Measurements from ENCODE around the gene GOLGA8B.

- TF ChIP-seq EZH2 (IDR thresholded peaks at IDR 0.05; ENCODE audit: insufficient read depth, poor library complexity, severe bottlenecking) = no peak
- no peak for TF ChIP-seq EZH2phosphoT487 (IDR thresholded peaks at IDR 0.05; ENCODE audit: insufficient read depth, low read depth)
Observed at GRCh38 chr15:34613301-34613700, 29.9 kb upstream of the GOLGA8B start.

Measured in GM23248 (cell line).